GM12878 (cell line): ENCODE data around the gene PSMB7. TPM values are rescaled to one million over a fixed set of nuclear protein-coding genes. Genes with fewer than 3 reads are reported as not detected.

Experiments used
- ETV6 ChIP-seq, 2 experiments: fragments of 450-650 bp in 1 of 2; IDR thresholded peaks in 1 of 2; conservative IDR thresholded peaks in 1 of 2; 2 replicates each; pipeline ENCODE4 v1.6.1; 2014; ENCODE audit warnings: antibody characterized with exemption in 1 of 2, borderline replicate concordance in 1 of 2, low read depth in 1 of 2, mild to moderate bottlenecking in 1 of 2, moderate library complexity in 1 of 2
- HDAC2 ChIP-seq: fragments of 200-600 bp; sonication (generic); IDR thresholded peaks from 2 replicates; pipeline ENCODE4 v1.6.1; 2017
- IKZF2 ChIP-seq, 2 experiments: fragments of 450-650 bp; IDR thresholded peaks; 2 replicates each; pipeline ENCODE4 v1.6.1; 2017; ENCODE audit warnings: mild to moderate bottlenecking in 2 of 2, moderate library complexity in 2 of 2
- JUNB ChIP-seq: IDR thresholded peaks from 2 replicates; pipeline ENCODE4 v1.6.1; 2016; ENCODE audit warnings: antibody characterized with exemption, mild to moderate bottlenecking
- NFIC ChIP-seq: IDR thresholded peaks from 2 replicates; pipeline ENCODE4 v1.6.1; 2012; ENCODE audit warnings: low read depth, mild to moderate bottlenecking, inconsistent platforms, low read length, moderate library complexity
- NFXL1 ChIP-seq: fragments of 450-650 bp; IDR thresholded peaks from 2 replicates; pipeline ENCODE4 v1.6.1; 2017; ENCODE audit warnings: antibody characterized with exemption, mild to moderate bottlenecking, borderline replicate concordance
- POLR2AphosphoS5 ChIP-seq: IDR thresholded peaks from 2 replicates; pipeline ENCODE4 v1.6.1; 2011; ENCODE audit warnings: mild to moderate bottlenecking, low read length, inconsistent platforms
- RB1 ChIP-seq: fragments of 450-650 bp; formaldehyde crosslinking; IDR thresholded peaks from 2 replicates; pipeline ENCODE4 v1.6.1; 2017; ENCODE audit warnings: mild to moderate bottlenecking, borderline replicate concordance
- SP1 ChIP-seq: IDR thresholded peaks from one replicate; pipeline ENCODE4 v1.6.1; 2011; ENCODE audit warnings: low read depth, low read length
- STAT1 ChIP-seq: fragments of 450-650 bp; conservative IDR thresholded peaks from 2 replicates; pipeline ENCODE4 v1.6.1; 2014; ENCODE audit warnings: antibody characterized with exemption, mild to moderate bottlenecking
- TAF1 ChIP-seq: IDR thresholded peaks from 2 replicates; pipeline ENCODE4 v1.6.1; 2011; ENCODE audit warnings: mild to moderate bottlenecking, low read depth, low read length, borderline replicate concordance
- TARDBP ChIP-seq: IDR thresholded peaks from 2 replicates; pipeline ENCODE4 v1.6.1; 2016; ENCODE audit warnings: borderline replicate concordance
- ZZZ3 ChIP-seq: IDR thresholded peaks from 2 replicates; pipeline ENCODE4 v1.6.1; 2011; ENCODE audit warnings: low read depth; ENCODE audit not compliant: control insufficient read depth, insufficient read length
- polyA plus RNA-seq, 11 experiments: library from polyadenylated mRNA; depleted of rRNA in 4 of 11; unstranded in 6 of 11; stranded (reverse) in 5 of 11; fragments of >200 nt; fragmentation: Nextera tagmentation in 4 of 11; fragmentation: Illumina TruSeq in 1 of 11; extraction: Ambion mirVana in 4 of 11; extraction: Trizol in 1 of 11; gene quantifications; 1 replicate in 1 of 11; 2 replicates in 10 of 11; pipeline versions ENCODE4 v1.2.1 to v1.2.3, GENCODE V29; 2011 to 2016; ENCODE audit warnings: inconsistent platforms in 2 of 11, missing spikeins in 2 of 11, low read depth in 1 of 11
- total RNA-seq, 4 experiments: library from RNA; depleted of rRNA in 3 of 4; stranded (reverse); fragments of >200 nt in 3 of 4; fragmentation: Illumina TruSeq in 1 of 4; extraction: Trizol in 1 of 4; gene quantifications; 2 replicates each; pipeline versions ENCODE4 v1.2.1 to v1.2.3, GENCODE V29; 2013 to 2021
- TF ChIP-seq, protein P1 (sequence below): fragments of 450-650 bp; IDR thresholded peaks from 2 replicates; pipeline ENCODE4 v1.6.1; 2017; ENCODE audit warnings: mild to moderate bottlenecking
- TF ChIP-seq, protein P2 (sequence below): fragments of 450-650 bp; formaldehyde crosslinking; IDR thresholded peaks from 2 replicates; pipeline ENCODE4 v1.4.0; 2022; ENCODE audit warnings: mild to moderate bottlenecking, moderate library complexity
- TF ChIP-seq, protein P3 (sequence below): fragments of 450-650 bp; IDR thresholded peaks from 2 replicates; pipeline ENCODE4 v1.6.1; 2017; ENCODE audit warnings: mild to moderate bottlenecking, low read depth, inconsistent platforms; ENCODE audit not compliant: poor library complexity, severe bottlenecking
- TF ChIP-seq, protein P4 (sequence below): IDR thresholded peaks from 2 replicates; pipeline ENCODE4 v1.6.1; 2012; ENCODE audit warnings: improper control_type of control experiment, low read depth, low read length; ENCODE audit not compliant: insufficient replicate concordance

The PSMB7 gene
- total and polyA plus RNA-seq, 10 of the 15 experiments (the other 5 are each of a cell fraction or from before 2014, with no cell fraction given), result 174 to 564 (median 268) TPM

DNA sequence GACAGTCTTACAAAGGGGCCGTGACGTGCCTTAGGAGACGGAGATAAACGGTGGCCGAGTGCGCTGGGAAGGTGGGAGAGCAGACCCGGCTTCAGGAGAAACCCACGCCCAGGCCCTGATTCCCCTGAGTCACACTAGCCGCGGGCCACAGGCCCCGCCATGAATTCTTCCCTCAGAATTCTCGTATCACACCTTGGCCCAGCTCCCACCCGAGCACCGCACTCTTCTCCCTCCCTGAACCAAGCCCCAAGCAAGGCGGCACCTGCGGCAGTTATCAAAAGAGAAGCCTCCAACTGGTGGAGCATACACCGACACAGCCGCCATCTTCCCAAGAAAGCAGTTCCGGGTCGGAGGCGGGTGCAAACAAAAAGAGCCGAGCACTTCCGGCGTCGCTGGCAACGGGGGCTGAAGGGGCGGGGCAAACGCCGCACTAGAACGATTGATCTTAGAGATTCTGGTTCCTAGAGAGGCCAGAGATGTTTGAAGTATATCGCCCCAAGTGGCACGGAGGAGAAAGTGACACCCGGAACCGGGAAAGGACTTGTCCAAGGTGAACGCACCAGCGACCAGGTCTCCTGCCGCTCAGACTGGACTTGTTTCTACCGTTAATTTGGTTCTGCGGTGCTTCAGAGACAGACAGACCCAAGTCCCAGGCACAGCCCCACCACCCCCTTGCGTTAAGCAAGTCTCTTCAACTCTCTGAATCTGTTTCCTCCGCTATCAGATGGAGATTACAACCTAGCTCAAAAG, at the start of gene PSMB7 (continued):
- TF ChIP-seq NFIC (no peak; the same call in 1 of the 2 replicates), TARDBP (no peak), NFXL1 (no peak), TAF1 (peak; percentile 95), ETV6 (conservative IDR thresholded peaks at IDR 0.05 in 1 of 2, IDR thresholded peaks at IDR 0.05 in 1 of 2; ENCODE audit: borderline replicate concordance in 1 of 2, low read depth in 1 of 2) (no peak), IKZF2 (IDR thresholded peaks at IDR 0.05) (no peak), JUNB (no peak; the same call in 1 of the 2 replicates), HDAC2 (peak; percentile 97), STAT1 (peak; percentile 95; the same call in 1 of the 2 replicates), ZZZ3 (no peak), SP1 (peak; percentile 67), POLR2AphosphoS5 (peak; percentile 84), RB1 (peak; percentile 88; the same call in 1 of the 2 replicates)
- TF ChIP-seq, protein P1, sequence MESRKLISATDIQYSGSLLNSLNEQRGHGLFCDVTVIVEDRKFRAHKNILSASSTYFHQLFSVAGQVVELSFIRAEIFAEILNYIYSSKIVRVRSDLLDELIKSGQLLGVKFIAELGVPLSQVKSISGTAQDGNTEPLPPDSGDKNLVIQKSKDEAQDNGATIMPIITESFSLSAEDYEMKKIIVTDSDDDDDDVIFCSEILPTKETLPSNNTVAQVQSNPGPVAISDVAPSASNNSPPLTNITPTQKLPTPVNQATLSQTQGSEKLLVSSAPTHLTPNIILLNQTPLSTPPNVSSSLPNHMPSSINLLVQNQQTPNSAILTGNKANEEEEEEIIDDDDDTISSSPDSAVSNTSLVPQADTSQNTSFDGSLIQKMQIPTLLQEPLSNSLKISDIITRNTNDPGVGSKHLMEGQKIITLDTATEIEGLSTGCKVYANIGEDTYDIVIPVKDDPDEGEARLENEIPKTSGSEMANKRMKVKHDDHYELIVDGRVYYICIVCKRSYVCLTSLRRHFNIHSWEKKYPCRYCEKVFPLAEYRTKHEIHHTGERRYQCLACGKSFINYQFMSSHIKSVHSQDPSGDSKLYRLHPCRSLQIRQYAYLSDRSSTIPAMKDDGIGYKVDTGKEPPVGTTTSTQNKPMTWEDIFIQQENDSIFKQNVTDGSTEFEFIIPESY, result peak; percentile 78; the same call in 1 of the 2 replicates
- TF ChIP-seq, protein P2, sequence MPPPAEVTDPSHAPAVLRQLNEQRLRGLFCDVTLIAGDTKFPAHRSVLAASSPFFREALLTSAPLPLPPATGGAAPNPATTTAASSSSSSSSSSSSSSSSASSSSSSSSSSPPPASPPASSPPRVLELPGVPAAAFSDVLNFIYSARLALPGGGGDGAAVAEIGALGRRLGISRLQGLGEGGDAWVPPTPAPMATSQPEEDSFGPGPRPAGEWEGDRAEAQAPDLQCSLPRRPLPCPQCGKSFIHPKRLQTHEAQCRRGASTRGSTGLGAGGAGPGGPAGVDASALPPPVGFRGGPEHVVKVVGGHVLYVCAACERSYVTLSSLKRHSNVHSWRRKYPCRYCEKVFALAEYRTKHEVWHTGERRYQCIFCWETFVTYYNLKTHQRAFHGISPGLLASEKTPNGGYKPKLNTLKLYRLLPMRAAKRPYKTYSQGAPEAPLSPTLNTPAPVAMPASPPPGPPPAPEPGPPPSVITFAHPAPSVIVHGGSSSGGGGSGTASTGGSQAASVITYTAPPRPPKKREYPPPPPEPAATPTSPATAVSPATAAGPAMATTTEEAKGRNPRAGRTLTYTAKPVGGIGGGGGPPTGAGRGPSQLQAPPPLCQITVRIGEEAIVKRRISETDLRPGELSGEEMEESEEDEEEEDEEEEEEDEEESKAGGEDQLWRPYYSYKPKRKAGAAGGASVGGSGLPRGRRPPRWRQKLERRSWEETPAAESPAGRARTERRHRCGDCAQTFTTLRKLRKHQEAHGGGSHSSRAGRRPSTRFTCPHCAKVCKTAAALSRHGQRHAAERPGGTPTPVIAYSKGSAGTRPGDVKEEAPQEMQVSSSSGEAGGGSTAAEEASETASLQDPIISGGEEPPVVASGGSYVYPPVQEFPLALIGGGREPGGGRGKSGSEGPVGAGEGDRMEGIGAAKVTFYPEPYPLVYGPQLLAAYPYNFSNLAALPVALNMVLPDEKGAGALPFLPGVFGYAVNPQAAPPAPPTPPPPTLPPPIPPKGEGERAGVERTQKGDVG (CRISPR knock-in tag), result no peak
- TF ChIP-seq, protein P3, sequence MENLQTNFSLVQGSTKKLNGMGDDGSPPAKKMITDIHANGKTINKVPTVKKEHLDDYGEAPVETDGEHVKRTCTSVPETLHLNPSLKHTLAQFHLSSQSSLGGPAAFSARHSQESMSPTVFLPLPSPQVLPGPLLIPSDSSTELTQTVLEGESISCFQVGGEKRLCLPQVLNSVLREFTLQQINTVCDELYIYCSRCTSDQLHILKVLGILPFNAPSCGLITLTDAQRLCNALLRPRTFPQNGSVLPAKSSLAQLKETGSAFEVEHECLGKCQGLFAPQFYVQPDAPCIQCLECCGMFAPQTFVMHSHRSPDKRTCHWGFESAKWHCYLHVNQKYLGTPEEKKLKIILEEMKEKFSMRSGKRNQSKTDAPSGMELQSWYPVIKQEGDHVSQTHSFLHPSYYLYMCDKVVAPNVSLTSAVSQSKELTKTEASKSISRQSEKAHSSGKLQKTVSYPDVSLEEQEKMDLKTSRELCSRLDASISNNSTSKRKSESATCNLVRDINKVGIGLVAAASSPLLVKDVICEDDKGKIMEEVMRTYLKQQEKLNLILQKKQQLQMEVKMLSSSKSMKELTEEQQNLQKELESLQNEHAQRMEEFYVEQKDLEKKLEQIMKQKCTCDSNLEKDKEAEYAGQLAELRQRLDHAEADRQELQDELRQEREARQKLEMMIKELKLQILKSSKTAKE, result peak; percentile 16
- TF ChIP-seq, protein P4, sequence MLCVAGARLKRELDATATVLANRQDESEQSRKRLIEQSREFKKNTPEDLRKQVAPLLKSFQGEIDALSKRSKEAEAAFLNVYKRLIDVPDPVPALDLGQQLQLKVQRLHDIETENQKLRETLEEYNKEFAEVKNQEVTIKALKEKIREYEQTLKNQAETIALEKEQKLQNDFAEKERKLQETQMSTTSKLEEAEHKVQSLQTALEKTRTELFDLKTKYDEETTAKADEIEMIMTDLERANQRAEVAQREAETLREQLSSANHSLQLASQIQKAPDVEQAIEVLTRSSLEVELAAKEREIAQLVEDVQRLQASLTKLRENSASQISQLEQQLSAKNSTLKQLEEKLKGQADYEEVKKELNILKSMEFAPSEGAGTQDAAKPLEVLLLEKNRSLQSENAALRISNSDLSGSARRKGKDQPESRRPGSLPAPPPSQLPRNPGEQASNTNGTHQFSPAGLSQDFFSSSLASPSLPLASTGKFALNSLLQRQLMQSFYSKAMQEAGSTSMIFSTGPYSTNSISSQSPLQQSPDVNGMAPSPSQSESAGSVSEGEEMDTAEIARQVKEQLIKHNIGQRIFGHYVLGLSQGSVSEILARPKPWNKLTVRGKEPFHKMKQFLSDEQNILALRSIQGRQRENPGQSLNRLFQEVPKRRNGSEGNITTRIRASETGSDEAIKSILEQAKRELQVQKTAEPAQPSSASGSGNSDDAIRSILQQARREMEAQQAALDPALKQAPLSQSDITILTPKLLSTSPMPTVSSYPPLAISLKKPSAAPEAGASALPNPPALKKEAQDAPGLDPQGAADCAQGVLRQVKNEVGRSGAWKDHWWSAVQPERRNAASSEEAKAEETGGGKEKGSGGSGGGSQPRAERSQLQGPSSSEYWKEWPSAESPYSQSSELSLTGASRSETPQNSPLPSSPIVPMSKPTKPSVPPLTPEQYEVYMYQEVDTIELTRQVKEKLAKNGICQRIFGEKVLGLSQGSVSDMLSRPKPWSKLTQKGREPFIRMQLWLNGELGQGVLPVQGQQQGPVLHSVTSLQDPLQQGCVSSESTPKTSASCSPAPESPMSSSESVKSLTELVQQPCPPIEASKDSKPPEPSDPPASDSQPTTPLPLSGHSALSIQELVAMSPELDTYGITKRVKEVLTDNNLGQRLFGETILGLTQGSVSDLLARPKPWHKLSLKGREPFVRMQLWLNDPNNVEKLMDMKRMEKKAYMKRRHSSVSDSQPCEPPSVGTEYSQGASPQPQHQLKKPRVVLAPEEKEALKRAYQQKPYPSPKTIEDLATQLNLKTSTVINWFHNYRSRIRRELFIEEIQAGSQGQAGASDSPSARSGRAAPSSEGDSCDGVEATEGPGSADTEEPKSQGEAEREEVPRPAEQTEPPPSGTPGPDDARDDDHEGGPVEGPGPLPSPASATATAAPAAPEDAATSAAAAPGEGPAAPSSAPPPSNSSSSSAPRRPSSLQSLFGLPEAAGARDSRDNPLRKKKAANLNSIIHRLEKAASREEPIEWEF, result peak; percentile 14
